HG03439 (cell line): Measurements from ENCODE around the gene HTR3B.
"Not testable (repeated sequence)": the region's sequence is repeated elsewhere in the genome, so short reads cannot be mapped to it uniquely, and the experiment has no call there.

Experiments used
- ATAC-seq: cut with Tn5 transposase; IDR thresholded peaks from one replicate; pipeline ENCODE4 v1.9.1; 2021; ENCODE audit warnings: mild to moderate bottlenecking, moderate library complexity; ENCODE audit not compliant: unreplicated experiment

The HTR3B gene

DNA sequence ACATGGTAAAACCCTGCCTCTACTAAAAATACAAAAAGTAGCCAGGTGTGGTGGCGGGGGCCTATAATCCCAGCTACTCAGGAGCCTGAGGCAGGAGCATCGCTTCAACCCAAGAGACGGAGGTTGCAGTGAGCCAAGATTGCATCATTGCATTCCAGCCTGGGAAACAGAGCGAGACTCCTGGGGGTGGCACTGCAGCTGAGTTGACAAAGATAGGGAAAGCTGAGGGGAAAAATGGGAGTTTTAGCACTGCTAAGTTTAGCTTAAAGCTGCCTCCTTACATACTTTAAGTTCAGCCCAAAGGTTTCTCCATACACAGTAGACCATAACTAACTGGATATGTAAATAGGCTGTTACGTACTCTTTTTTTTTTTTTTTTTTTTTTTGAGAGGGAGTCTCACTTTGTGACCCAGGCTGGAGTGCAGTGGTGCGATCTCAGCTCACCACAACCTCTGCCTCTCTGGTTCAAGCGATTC, 20.2 kb upstream of the HTR3B start:
- no peak for ATAC-seq

GRCh38 chr11:113885897-113886296, 18.7 kb upstream of the HTR3B start:
- ATAC-seq: no peak

DNA sequence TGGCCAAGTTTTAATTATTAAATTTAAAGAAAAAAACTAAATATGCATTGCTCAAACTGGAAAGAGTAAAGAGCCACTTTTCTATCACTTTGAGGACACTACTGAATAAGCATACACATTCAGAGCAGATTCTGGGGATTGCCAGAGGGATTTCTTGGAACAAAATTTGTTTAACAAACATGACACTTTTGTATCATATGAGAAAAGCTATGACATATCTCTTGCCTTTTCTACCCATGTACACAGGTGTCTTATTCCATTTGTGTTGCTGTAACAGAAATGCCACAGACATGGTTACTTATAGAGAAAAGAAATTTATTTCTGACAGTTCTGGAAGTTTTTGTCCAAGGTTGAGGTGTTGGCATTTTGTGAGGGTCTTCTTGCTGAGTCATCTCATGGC, 15.7 kb upstream of the HTR3B start:
- ATAC-seq: no peak

DNA sequence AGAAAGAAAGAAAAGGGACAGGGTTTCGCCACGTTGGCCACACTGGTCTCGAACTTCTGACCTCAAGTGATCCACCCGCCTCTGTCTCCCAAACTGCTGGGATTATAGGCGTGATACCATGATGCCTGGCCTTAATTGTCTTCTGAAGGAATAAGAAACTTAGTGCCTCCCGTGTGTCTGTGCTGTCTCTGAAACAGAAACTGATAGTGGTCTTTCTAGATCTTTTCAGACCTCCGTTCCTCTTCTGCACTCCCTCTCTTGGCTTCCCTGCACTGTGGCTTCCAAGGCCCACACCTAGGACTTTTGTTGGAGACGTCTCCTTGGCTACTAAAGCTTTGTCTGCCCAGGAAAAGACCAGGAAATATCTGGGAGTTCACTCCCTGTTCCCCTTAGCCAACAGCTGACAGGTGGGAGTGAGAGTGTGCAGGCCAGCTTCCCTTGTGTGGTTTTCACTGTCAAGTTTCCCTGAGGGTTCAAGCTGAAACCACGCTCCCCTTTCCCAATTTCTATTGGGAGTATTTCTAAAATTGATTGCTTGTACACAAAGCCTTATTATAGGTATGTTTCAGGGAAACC, 10.1 kb upstream of the HTR3B start:
- no peak for ATAC-seq

DNA sequence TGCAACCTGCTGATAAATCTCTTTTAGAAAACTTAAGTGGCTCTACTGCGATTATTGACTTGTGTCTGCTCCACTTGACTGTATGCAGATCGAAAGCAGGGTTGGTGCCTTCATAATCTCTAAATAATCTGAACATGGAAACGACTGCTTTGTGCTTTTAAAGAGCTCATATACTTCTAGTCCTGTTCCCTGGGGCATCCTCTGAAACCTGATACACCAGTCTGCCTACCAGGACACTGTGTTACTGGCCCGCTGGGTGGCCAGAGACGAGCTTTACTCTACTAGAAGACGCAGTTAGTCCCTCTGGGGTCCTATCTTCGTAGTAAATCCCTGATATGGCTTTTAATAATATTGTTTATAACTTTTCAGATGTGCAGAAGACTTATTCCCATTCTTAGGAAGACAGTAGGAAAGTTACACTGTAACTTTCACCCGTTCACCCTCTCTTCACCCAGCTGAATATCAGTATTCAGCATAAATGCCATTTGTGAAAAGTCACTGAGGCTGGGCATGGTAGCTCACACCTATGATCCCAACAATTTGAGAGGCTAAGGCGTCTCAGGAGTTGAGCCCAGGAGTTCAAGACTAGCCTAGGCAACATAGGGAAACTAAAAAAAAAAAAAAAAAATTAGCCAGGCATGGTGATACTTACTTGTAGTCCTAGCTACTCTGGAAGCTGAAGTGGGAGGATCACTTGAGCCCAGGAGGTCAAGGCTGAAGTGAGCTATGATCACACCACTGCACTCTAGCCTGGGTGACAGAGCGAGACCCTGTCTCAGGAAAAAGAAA, 9.0 kb upstream of the HTR3B start:
- no peak for ATAC-seq

DNA sequence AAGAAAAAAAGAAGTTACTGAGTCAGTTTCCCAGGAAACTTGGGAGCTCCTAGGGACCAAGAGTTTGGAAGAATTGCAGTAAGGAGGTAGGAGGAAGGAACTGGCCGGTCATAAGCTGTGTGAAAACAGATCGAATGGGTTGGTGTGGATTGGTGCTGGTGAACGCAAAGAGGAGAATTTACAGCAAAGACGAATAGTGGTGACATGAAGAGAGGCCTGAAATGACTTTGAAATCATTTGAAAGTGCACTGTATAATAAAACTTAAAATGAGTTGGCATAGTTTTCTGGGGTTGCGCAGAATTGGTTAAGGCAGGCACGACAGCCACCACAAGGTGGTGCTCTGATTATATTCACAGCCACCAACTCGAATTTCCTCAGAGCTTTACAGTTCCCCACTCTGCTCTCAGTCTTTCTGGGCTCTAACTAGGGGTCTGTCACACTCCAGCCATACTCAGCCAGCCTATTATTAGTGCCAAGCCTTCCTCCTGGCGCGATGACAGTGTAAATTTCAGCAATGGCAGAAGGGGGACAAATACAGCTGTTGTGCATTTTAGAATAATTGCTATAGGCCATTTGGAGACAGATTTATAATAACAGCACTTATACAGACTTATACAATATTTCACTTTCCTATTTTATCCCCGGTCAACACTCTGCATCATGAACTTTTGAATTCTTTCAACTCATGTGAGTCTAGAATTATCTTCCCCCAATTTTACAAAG, 8.3 kb upstream of the HTR3B start:
- no peak for ATAC-seq

- no peak for ATAC-seq
Measured at GRCh38 chr11:113901141-113901540, 3.5 kb upstream of the HTR3B start.

DNA sequence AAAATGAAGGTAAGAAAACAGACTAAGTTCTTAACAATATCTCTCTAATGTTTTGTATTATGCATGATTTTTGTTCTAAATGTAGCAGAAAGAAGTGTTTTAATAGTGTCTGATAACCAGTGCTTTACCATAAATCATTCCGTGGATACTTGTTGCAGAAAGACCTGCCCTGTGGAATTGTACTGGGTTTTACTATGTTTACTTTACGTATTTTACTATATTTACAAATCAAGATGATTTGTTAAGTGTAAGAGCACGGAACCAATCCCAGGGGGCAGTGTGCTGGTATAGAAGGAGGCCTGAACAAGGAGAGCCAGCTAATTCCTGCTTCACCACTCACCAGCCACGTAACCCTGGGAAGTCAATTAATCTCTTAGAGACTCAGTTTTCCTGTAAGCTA, 1.4 kb downstream of the HTR3B start:
- ATAC-seq: no peak

- ATAC-seq: no peak
Measured at GRCh38 chr11:113906516-113906915, 1.9 kb downstream of the HTR3B start.

- ATAC-seq: no peak
Measured at GRCh38 chr11:113907152-113907551, 2.6 kb downstream of the HTR3B start.

DNA sequence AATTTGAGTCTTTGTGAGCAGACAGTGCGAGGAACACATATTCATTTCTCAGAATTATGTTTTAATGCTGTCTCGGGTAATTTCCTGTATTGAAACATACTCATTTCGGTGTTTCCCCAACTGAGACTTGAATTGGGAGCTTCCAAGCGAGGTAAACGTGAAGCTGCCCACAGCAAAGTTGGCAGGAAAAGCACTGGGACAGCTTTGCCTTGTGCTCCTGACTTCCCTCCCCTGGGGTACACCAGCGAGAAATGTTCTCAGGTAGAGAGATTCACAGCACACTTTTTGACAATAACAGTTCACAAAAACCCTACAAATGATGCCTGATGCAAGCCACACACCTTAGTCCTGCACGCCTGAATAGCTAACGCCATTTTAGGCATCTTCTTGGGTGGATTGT, 3.1 kb downstream of the HTR3B start:
- no peak for ATAC-seq

- ATAC-seq: no peak
Measured at GRCh38 chr11:113908098-113908497, 3.5 kb downstream of the HTR3B start.

GRCh38 chr11:113911491-113911890, 6.9 kb downstream of the HTR3B start:
- ATAC-seq: not testable (repeated sequence)

GRCh38 chr11:113923572-113923971, 19.0 kb downstream of the HTR3B start:
- ATAC-seq: no peak

- ATAC-seq: no peak
Measured at GRCh38 chr11:113926273-113927197, 21.9 kb downstream of the HTR3B start.

DNA sequence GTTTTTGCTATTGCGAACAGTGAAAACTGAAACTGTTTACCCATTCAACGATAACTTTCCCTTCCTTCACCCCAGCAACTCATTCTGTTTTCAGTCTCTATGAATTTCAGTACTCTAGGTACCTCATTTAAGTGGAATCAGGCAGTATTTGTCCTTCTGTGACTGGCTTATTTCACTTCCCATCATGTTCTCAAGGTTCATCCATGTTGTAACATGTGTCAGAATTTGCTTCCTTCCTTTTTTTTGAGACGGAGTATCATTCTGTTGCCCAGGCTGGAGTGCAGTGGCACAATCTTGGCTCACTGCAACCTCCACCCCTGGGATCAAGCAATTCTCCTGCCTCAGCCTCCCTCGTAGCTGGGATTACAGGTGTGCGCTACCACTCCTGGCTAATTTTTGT, 23.7 kb downstream of the HTR3B start:
- no peak for ATAC-seq

GRCh38 chr11:113932788-113933187, 28.2 kb downstream of the HTR3B start:
- no peak for ATAC-seq

DNA sequence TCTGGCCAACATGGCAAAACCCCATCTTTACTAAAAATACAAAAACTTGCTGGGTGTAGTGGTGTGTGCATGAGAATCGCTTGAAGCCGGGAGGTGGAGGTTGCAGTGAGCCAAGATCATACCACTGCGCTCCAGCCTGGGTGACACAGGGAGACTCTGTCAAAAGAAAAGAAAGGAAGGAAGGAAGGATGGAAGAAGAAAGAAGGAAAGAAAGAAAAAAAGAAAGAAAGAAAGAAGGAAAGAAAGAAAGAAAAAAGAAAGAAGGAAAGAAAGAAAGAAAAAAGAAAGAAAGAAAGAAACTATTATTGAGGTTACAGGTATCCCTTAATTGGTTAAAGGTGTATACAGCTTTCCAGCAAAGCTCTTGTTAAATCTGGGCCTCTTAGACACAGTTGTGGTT, 29.6 kb downstream of the HTR3B start:
- not testable (repeated sequence) for ATAC-seq

DNA sequence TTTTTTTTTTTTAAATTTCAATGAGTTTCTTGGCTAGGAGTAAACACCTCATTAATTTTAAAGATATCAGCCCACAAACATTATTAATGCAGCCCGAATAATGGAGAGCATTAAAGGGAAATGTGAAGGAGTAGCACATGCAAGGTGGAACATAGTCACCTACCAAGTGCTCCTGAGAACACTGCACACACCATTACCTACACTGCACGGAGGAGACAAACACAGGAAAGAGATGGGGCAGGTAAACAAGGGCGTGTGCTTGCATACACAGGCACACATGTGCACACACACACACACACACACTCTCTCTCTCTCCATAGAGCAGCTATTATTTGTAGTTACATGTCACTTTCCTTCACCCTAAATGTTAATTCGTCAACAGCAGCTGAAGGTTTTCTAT, 30.2 kb downstream of the HTR3B start:
- ATAC-seq: no peak

GRCh38 chr11:113935858-113936257, 31.3 kb downstream of the HTR3B start:
- no peak for ATAC-seq

DNA sequence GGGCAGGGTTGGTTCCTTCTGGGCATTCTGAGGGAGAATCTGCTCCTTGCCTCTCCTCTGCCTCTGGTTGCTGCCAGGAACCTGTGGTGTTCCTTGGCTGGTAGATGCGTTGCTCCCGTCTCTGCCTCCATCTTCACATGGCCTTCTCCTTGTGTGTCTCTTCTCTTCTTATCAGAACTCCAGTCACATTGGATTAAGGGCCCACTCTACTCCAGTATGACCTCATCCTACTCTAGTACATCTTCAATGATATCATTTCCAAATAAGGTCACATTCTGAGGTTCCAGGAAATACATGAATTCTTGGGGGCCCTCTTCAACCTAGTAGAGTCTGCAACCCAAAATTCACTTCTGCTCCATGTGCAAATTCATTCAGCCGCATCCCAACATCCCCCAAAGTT, 33.3 kb downstream of the HTR3B start:
- no peak for ATAC-seq
